ENCODE results near the gene EMP1. TPM values are rescaled to one million over a fixed set of nuclear protein-coding genes. Genes with fewer than 3 reads are reported as not detected.

Gene EMP1
- total RNA-seq, 2 donors from 2014 or later, result 295 to 1,389 TPM

DNA sequence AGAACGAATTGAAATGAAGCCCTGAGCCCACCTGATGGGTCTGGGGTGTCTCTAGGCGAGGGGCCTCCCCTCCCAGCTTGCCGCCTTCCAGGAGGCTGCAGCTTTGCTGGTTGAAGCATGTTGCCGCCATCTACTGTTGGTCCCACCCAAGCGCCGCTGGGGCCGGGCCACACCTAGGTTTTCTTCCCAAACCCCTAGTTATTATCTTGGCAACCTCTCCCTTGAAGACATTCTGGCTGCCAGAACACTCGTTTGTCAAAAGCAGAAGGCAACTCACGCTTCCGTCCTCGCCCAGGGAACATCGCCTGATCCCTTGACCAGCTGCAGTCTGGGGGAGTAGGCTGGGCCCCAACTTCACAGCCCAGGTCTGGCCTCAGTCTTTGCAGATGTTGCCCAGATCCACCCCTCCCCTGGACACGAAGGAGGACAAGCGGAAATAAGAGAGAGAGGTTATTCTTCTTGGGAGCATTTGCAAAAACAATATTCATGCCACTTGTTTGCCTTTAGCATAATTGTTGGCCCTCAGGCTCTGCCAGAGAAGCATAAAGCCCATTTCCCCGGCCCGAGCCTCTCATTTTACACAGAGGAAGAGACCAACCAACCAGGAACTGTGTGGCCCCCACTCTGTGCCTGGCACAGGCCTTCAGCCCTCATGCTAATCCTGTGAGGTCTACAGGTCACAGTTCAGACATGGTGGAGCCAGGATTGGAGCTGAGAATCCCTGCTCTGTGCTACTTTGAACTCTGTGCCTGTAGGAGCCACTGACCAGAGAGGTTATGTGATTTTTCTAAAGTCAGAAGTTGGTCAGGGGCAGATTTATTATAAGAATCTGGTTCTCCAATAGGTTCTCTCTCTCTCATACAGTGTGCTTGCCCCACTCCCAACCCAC is 6.8 kb downstream of the EMP1 start:
- Histone ChIP-seq H3K36me3 (no peaks in the 10 kb centered on the region), H3K27me3 (replicated peaks; ENCODE audit: insufficient read depth) (no peaks in the 10 kb centered on the region), H3K4me3 (no peak overlapping the region), H3K9me3 (no peaks in the 10 kb centered on the region), H3K27ac (no peak overlapping the region), H3K4me1 (ENCODE audit: control insufficient read depth in 1 of 2, low read depth in 2 of 2) (peaks cover 0 to 8% of the 10 kb centered on the region in 2 donors)
- ATAC-seq (ENCODE audit: insufficient number of reproducible peaks, low FRiP score, low read depth) (no peak), DNase-seq (ENCODE audit: low spot score) (no peak)
- TF ChIP-seq, protein P1, sequence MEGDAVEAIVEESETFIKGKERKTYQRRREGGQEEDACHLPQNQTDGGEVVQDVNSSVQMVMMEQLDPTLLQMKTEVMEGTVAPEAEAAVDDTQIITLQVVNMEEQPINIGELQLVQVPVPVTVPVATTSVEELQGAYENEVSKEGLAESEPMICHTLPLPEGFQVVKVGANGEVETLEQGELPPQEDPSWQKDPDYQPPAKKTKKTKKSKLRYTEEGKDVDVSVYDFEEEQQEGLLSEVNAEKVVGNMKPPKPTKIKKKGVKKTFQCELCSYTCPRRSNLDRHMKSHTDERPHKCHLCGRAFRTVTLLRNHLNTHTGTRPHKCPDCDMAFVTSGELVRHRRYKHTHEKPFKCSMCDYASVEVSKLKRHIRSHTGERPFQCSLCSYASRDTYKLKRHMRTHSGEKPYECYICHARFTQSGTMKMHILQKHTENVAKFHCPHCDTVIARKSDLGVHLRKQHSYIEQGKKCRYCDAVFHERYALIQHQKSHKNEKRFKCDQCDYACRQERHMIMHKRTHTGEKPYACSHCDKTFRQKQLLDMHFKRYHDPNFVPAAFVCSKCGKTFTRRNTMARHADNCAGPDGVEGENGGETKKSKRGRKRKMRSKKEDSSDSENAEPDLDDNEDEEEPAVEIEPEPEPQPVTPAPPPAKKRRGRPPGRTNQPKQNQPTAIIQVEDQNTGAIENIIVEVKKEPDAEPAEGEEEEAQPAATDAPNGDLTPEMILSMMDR (IDR thresholded peaks at IDR 0.05), result no peak

DNA sequence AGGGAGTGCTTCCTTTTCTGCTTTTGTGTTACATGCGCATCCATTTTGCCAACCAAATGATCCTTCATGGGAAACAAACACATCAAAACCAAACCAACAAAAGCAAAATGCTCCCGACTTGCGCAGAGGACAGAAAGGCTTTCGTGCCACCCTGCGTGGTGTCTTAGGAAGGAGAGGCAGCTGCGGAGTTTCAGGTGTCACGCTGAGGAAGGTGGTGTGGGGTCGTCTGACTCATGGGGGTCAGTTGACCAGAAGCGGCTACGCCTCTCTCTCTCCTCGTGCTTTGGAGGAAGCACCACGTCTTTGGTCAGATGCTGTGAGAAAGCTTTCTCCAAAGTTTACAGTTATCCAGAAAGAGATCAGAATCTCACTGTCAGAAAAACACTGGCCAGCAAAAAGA is 7.9 kb downstream of the EMP1 start:
- TF ChIP-seq, protein P1 (IDR thresholded peaks at IDR 0.05), result no peak
- no peak overlapping the region for H3K27ac ChIP-seq
- DNase-seq (ENCODE audit: low spot score) (no peak), ATAC-seq (ENCODE audit: insufficient number of reproducible peaks, low FRiP score, low read depth) (no peak)
- no peaks in the 10 kb centered on the region for H3K27me3 ChIP-seq (replicated peaks; ENCODE audit: insufficient read depth)
- H3K36me3 ChIP-seq, result no peaks in the 10 kb centered on the region
- no peak overlapping the region for H3K4me3 ChIP-seq
- H3K4me1 ChIP-seq (ENCODE audit: control insufficient read depth in 1 of 2, low read depth in 2 of 2), result peaks cover 0 to 8% of the 10 kb centered on the region in 2 donors
- H3K9me3 ChIP-seq, result no peaks in the 10 kb centered on the region

DNA sequence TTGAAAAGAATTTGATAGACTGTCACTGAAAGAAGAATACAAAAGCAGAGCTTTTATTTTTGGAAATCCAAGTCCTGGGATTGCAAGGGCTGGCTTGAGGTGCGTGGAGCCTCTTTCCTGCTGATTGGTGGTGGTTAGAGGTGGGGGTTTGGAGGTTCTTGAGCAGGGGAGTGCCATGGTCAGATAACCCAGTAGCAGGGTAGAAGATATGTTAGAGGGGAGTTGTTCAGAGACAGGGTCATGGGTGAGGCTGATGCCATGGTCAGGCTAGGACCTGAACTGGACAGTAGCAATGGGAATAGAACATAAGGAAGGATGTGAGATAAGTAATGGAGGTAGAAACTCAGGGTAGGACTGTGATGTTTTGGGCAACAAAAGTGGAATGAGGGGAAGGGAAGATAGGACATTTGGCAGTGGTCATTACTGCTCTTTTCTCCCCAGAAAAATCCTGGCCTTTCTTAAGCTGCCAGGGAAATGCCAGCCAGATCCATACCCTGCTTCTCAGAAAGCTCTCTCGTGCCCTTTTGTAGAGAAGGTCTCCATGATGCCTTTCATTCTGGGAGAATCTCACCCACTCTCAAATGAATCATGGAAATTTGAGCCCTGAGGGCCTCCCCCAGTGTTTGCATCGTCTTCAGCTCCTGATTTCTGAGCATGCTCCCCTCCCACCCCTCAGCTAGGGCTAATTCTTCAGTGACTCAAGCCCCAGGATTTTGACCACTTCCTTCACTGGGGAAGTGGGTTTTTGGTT is 9.5 kb downstream of the EMP1 start:
- Histone ChIP-seq H3K27ac (peak overlapping the region in 1 of 2 donors; percentile 0), H3K4me3 (no peak overlapping the region), H3K36me3 (no peaks in the 10 kb centered on the region), H3K27me3 (replicated peaks; ENCODE audit: insufficient read depth) (no peaks in the 10 kb centered on the region), H3K4me1 (ENCODE audit: control insufficient read depth in 1 of 2, low read depth in 2 of 2) (peaks cover 0 to 13% of the 10 kb centered on the region in 2 donors), H3K9me3 (no peaks in the 10 kb centered on the region)
- DNase-seq (ENCODE audit: low spot score) (no peak), ATAC-seq (ENCODE audit: insufficient number of reproducible peaks, low FRiP score, low read depth) (no peak)
- TF ChIP-seq, protein P1 (IDR thresholded peaks at IDR 0.05), result no peak

DNA sequence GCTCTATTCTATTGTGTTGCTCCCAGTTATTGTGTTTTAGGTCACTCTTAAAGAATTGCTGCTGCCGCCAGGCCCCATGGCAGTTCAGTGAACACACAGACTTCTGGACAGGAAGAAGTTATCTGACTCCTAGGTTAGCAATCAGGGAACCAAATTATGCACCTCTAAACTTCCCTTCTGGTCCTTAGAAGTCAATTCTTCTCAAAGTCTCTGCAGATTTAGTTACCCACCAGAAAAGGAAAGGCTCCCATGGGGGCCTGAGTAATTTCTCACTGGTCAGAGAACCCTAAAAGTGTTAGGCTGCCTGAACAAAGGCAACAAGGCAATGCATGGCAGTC is 10.0 kb downstream of the EMP1 start:
- no peaks in the 10 kb centered on the region for H3K27me3 ChIP-seq (replicated peaks; ENCODE audit: insufficient read depth)
- H3K27ac ChIP-seq, result no peak overlapping the region
- ATAC-seq (ENCODE audit: insufficient number of reproducible peaks, low FRiP score, low read depth) (no peak), DNase-seq (ENCODE audit: low spot score) (no peak)
- peaks cover 0 to 13% of the 10 kb centered on the region in 2 donors for H3K4me1 ChIP-seq (ENCODE audit: control insufficient read depth in 1 of 2, low read depth in 2 of 2)
- no peaks in the 10 kb centered on the region for H3K9me3 ChIP-seq
- TF ChIP-seq, protein P1 (IDR thresholded peaks at IDR 0.05), result no peak
- no peaks in the 10 kb centered on the region for H3K36me3 ChIP-seq
- no peak overlapping the region for H3K4me3 ChIP-seq
